Dendritic cell treated with granulocyte-macrophage colony-stimulating factor and Interleukin-4, amounts not matched to agents 40 ng/mL and 50 ng/mL, for 4 days (primary cell): ENCODE results near the gene AGXT.

Source experiments
- H3K27ac Mint-ChIP-seq: one replicate; pipeline ENCODE4 v1.8.0; 2022; ENCODE audit warnings: mild to moderate bottlenecking, mixed read lengths
- H3K27me3 Mint-ChIP-seq: one replicate; pipeline ENCODE4 v1.8.0; 2022; ENCODE audit warnings: mild to moderate bottlenecking, mixed read lengths
- H3K36me3 Mint-ChIP-seq: one replicate; pipeline ENCODE4 v1.8.0; 2022; ENCODE audit warnings: low read depth, mixed read lengths
- H3K4me1 Mint-ChIP-seq: one replicate; pipeline ENCODE4 v1.8.0; 2022; ENCODE audit warnings: low read depth, mixed read lengths
- H3K4me3 Mint-ChIP-seq: one replicate; pipeline ENCODE4 v1.8.0; 2022; ENCODE audit warnings: mild to moderate bottlenecking, moderate library complexity, mixed read lengths
- H3K9me3 Mint-ChIP-seq: one replicate; pipeline ENCODE4 v1.8.0; 2022; ENCODE audit warnings: mixed read lengths
- intact Hi-C: fragments of 100-400 bp; cut with micrococcal nuclease; formaldehyde crosslinking; loops from one replicate; pipeline ENCODE4 v1.15.0; 2022

Gene AGXT

DNA sequence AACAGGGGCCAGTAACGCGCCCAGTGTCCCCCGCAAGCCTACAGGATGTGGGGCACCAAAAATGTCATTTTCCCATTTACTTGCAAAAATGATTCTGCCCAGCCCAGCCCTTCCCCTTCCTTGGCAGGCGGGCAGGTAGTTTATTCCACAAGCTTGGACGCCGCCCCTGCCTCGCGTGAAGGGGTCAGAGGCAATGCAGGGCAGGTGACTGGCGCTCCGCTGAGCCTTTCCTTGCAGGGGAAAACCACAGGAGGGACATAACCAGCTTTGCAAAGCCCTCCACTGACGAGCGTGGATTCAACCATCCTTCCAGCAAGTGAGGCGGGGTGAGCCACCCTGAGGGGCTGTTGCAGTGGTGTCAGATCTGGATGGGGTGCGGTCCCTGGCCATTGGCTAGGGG, 22.1 kb downstream of the AGXT start:
- Mint-ChIP-seq H3K4me1 (peaks cover 13% of the 10 kb centered on the region), H3K36me3 (no peaks in the 10 kb centered on the region), H3K27me3 (peaks cover 3% of the 10 kb centered on the region), H3K9me3 (peaks cover 4% of the 10 kb centered on the region), H3K4me3 (no peak overlapping the region), H3K27ac (no peak overlapping the region)
- intact Hi-C loops, result no loop called here

DNA sequence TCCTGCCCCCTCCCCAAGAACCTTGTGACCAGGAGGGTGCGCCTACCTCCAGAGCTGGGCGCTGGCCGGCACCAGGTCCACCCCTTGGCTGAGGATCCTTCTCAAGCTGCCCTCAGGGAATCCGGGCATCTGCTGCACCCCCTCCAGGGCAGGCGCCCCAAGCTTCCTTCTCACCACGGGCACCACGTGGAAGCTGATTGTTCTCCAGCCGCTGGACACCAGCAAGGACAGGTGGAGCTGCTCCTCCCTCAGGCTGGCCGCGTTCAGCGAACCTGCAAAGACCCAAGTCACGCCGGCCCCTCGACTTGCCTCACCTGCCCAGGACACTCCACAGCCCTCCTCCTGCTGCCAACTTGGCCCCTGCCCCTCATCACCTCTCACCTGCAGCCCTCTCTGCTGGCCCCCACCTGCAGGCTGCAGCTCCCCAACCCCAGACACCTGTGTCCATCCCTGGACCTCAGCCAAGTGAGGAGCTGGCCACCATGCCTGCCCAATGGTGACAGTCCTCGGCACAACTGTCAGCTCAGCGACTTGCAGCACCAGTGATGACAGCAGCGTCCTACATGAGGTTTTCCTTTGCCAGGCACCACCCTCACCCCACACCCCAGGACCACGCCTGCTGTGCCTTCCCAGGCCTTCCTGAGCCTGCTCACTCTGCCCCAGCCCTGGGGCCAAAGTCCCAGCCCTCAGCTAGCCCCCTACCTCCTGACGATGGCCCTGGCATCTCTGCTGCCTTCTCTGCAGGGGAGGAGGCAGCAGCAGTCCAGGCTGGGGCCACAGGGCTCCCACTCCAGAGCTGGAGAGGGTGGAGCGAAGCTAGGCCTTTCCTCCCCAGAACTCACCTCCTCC, 23.1 kb downstream of the AGXT start:
- Mint-ChIP-seq H3K36me3 (no peaks in the 10 kb centered on the region), H3K27me3 (peaks cover 3% of the 10 kb centered on the region), H3K4me1 (peaks cover 5% of the 10 kb centered on the region), H3K9me3 (no peaks in the 10 kb centered on the region), H3K4me3 (no peak overlapping the region), H3K27ac (no peak overlapping the region)
- intact Hi-C loops, result no loop called here

DNA sequence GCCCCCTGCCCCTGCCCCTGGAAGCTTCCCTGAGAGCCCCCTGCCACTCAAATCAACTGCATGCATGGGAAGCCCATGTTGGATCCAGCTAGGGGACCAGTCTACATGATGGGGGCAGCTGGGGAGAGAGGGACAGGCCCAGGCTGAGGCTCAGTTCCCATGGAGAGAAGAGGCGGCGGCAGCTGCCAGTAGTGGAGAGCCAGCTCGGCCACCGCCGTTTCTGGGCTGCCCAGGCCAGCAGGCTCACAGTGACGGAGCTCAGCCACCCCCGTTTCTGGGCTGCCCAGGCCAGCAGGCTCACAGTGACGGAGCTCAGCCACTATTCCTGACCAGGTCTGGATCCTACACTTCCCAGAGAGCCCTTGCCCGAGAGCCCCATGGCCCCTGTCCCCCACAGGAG, 23.7 kb downstream of the AGXT start:
- H3K27me3 Mint-ChIP-seq, result peaks cover 3% of the 10 kb centered on the region

DNA sequence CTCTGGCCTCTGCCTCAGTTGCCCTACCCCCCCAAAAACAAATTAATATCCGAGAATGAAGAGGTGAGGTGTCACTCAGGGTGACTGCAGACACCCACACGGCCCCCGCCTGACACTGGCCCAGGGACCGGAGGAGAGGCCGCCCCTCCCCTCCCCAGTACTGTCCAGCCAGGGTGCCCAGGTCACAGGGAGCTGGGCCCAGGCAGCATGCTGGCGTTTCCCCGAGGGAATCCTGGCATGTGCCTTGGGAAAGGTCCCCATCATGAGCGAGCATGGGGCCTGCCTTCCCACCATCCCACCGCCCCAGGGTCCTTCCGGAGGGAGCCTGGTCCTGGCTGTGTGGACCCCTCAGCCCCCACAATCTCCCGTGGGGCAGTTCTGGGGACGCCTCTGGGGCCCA, 24.3 kb downstream of the AGXT start:
- H3K9me3 Mint-ChIP-seq, result no peaks in the 10 kb centered on the region
- intact Hi-C loops, result no loop called here
- H3K4me3 Mint-ChIP-seq, result no peak overlapping the region
- H3K27me3 Mint-ChIP-seq, result peaks cover 4% of the 10 kb centered on the region
- H3K27ac Mint-ChIP-seq, result no peak overlapping the region
- peaks cover 5% of the 10 kb centered on the region for H3K4me1 Mint-ChIP-seq
- H3K36me3 Mint-ChIP-seq, result no peaks in the 10 kb centered on the region

More for the DNA sequence above, 23.7 kb downstream of the AGXT start:
- no peak overlapping the region for H3K4me3 Mint-ChIP-seq
- H3K36me3 Mint-ChIP-seq, result no peaks in the 10 kb centered on the region
- H3K27ac Mint-ChIP-seq, result no peak overlapping the region
- intact Hi-C loops, result no loop called here
- H3K4me1 Mint-ChIP-seq, result peaks cover 5% of the 10 kb centered on the region
- no peaks in the 10 kb centered on the region for H3K9me3 Mint-ChIP-seq

DNA sequence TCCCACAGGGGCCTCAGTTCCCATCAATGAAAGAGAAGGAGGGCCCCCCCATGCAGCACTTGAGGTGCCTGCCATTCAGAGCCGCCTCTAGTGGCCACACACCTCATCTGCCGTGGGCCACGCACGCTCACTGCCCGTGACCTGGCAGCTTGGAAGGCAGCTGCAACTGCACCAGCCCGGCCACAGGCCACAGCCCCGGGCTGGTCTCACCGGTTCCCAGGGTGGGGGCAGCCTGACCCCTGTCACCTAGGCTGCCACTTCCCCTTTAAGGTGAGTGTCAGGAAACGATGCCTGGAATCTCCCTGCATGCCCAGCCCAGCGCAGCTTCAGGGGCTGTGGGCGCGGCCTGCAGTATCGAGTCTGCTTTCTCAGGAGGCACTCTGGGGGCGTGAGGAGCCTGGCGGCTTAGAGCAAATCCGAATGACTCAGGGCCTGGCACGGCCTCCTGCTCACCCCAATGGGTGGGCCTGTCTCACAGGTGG, 24.8 kb downstream of the AGXT start:
- Mint-ChIP-seq H3K27ac (no peak overlapping the region), H3K4me1 (peaks cover 5% of the 10 kb centered on the region), H3K36me3 (no peaks in the 10 kb centered on the region), H3K9me3 (no peaks in the 10 kb centered on the region), H3K4me3 (no peak overlapping the region), H3K27me3 (peaks cover 5% of the 10 kb centered on the region)
- intact Hi-C loops, result no loop called here

DNA sequence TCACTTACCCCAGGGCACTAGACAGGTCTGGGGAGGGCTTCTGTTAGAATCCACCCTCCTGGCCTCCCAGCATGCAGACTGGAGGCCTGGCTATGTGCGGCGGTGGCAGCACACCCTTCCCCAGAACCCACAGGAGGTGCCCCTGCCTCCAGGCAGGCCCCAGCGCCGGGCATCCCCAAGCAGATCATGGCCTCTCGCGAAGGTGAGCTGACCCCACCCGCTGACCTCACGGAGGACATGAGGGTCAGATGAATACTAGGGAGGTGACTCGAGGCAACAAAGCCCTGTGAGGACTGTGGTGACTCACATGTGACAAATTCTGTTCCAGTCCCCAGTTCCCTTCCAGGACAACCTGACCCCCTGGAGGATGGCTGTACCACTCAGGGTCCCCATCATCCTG, 25.4 kb downstream of the AGXT start:
- Mint-ChIP-seq H3K9me3 (no peaks in the 10 kb centered on the region), H3K4me1 (peaks cover 5% of the 10 kb centered on the region), H3K4me3 (no peak overlapping the region), H3K27ac (no peak overlapping the region), H3K27me3 (peaks cover 5% of the 10 kb centered on the region), H3K36me3 (no peaks in the 10 kb centered on the region)
- intact Hi-C loops, result no loop called here

DNA sequence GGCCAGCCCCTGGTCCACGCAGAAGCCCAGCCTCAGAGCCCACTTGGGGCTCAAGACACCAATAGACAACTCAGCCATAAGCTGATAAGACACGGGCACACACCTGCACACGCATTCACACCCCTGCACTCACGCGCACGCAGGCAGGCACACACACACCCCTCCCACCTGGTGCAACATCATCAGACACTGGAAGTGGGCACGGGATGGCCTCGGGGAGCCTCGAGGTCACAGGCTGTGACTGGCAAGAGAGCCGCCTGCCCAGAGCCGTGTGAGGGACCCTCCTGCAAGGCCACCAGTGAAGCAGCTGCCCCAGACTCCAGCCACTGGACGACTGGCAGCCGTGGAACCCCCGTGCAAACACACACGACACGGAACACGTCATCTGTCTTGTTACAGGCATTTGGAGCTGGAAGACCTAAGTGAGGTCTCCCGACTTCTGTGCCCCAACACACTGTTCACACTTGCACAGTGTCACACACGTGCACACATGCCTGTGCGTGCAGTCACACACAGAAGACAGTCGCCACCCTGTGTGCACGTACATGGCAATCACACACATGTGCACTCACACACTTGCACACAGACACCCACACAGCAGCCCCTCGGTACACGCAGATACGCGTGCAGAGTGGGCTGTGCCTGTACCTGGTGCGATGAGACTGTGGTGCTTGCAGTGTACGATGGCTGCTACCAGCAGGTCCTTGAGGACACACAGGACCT, 26.4 kb downstream of the AGXT start:
- no peak overlapping the region for H3K27ac Mint-ChIP-seq
- intact Hi-C loops, result no loop called here
- H3K4me3 Mint-ChIP-seq, result no peak overlapping the region
- peaks cover 5% of the 10 kb centered on the region for H3K4me1 Mint-ChIP-seq
- H3K9me3 Mint-ChIP-seq, result no peaks in the 10 kb centered on the region
- H3K27me3 Mint-ChIP-seq, result peaks cover 5% of the 10 kb centered on the region
- H3K36me3 Mint-ChIP-seq, result no peaks in the 10 kb centered on the region

DNA sequence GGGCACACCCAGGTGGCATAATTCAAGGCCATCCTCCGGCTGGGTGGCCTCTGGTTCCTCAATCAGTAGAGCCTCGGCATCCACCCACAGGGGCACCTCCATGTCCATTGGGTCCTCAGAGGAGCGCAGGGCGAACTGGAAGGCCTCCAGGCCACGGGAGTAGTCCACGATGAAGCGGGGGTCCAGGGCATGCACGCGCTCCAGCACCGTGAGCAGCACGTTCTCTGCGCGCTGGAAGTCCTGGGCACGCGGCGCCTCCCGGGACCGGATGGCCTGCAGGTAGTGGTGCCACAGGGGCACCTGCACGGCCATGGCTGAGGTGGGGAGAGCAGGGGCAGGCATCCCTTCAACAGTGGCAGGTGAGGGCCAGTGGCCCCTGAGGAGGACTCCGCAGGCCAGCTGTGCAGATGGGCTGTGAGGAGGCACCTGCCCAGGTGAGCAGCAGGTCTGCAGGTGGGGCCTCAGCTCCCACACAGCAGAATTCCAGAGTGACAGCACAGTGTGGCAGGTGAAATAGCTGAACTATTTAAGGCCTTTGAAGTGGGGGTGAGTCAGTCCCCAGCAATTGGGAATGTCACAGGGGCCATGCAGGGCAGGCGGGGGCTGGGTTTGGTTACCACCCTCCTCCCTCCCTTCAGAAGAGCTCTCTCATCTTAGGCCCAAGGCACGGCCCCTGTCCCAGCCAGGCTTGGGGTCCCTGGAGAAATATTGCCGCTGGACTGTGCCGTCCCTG, 27.2 kb downstream of the AGXT start, which contains the start of gene MAB21L4:
Gene MAB21L4, minus strand, starts transcription at position 501 of the 733 bp plus-strand sequence. Its CDS starts 159 bp downstream, at position 342.
- intact Hi-C loops, result no loop called here
- H3K9me3 Mint-ChIP-seq, result no peaks in the 10 kb centered on the region
- no peak within 1 kb of the TSS for H3K27ac Mint-ChIP-seq
- H3K4me1 Mint-ChIP-seq, result peaks cover 5% of the 10 kb centered on the region
- H3K4me3 Mint-ChIP-seq, result no peak within 1 kb of the TSS
- peaks cover 5% of the 10 kb centered on the region for H3K27me3 Mint-ChIP-seq
- no peaks in the 10 kb centered on the region for H3K36me3 Mint-ChIP-seq

DNA sequence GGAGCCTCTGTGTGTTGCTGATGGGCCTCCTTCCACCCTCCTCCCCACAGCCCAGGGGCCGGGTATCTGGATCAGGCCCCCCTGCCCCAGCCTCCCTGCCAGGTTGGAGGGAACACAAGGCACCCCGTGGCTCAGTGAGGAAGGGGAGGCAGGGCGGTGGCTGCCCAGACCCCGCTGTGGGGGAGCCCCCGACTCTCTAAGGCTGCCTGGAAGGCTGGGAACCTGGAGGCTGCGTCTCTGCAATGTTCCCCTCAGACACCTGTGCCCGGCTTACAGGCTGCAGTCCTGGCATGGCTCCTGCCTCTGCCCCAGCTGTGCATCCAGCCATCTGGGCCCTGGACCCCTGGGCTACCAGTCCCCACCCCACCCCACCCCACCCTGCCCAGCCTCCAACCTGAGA, 27.8 kb downstream of the AGXT start:
- intact Hi-C loops, result no loop called here
- Mint-ChIP-seq H3K27ac (no peak overlapping the region), H3K4me3 (no peak overlapping the region), H3K27me3 (peaks cover 4% of the 10 kb centered on the region), H3K9me3 (no peaks in the 10 kb centered on the region), H3K4me1 (peaks cover 5% of the 10 kb centered on the region), H3K36me3 (no peaks in the 10 kb centered on the region)

DNA sequence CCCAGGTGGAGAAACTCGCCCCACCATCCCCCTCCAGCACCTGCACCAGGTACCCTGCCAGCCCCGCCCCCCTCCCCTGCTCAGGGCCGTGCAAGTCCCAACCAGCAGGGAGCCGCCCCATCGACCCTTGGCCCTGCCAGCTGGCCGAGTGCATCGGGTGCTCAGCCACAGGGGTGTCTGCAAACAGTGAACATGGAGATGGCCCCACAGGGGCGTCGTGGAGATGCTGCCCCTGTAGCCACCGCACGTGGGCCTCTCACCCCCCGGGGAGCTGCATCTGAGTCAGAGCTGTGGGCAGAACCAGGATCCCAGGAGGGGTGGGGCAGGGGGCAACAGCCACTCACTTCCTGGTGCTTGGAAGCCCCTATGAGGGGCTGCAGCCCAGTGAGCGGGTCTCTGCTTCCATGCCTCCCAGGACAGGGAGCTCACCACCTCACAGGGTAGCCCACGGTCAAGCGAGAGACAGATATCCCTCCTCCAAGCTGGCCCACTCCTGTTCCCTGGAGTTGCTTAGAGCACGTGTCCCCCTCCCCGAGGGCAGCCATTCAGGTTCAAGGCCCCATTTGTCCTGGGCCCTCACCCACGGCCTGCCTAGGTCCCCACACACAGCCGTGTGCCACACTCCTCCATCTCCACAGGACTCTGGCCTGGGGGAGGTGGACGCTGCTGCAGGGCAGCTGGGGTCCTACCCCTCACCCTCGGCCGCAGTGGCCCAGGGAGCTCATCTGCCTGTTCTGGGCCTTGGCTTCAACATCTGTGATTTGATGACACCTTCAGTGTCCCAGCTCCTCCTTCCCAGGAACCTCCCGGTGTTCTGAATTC, 28.5 kb downstream of the AGXT start:
- no peak overlapping the region for H3K4me3 Mint-ChIP-seq
- H3K4me1 Mint-ChIP-seq, result peaks cover 5% of the 10 kb centered on the region
- H3K27ac Mint-ChIP-seq, result no peak overlapping the region
- H3K36me3 Mint-ChIP-seq, result no peaks in the 10 kb centered on the region
- intact Hi-C loops, result no loop called here
- H3K27me3 Mint-ChIP-seq, result peaks cover 2% of the 10 kb centered on the region
- H3K9me3 Mint-ChIP-seq, result no peaks in the 10 kb centered on the region

DNA sequence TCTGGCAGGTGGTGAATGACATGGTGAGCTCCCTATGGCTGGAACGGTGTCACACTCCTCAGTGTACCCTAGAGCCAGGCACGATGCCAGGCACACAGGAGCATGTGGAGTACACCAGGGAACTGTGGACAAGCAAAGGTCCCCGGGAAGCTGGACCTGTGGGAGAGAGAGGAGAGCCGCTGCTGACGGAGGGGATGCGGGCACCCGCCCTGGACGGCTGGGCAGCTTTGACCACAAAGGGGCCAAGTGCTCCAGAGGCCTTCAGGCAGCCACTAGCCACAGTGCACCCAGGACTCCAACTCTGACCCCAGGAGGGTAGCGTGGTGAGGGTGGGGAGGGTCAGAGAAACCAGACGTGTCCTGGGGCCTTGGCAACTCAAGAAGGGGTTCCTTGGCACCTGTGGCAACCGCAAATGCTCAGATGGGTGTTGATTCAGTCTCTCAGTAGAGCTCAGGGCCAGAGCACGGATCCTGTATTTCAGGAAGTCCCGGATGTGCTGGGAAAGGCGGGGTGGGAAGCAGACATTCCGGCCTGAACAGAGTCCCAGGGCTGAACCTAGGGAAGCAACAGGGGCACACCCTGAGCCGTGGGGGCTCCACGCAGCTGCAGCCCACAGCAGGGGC, 29.6 kb downstream of the AGXT start:
- Mint-ChIP-seq H3K27ac (no peak overlapping the region), H3K36me3 (no peaks in the 10 kb centered on the region), H3K4me1 (peaks cover 5% of the 10 kb centered on the region), H3K27me3 (peaks cover 2% of the 10 kb centered on the region), H3K9me3 (no peaks in the 10 kb centered on the region), H3K4me3 (no peak overlapping the region)
- intact Hi-C loops, result no loop called here

DNA sequence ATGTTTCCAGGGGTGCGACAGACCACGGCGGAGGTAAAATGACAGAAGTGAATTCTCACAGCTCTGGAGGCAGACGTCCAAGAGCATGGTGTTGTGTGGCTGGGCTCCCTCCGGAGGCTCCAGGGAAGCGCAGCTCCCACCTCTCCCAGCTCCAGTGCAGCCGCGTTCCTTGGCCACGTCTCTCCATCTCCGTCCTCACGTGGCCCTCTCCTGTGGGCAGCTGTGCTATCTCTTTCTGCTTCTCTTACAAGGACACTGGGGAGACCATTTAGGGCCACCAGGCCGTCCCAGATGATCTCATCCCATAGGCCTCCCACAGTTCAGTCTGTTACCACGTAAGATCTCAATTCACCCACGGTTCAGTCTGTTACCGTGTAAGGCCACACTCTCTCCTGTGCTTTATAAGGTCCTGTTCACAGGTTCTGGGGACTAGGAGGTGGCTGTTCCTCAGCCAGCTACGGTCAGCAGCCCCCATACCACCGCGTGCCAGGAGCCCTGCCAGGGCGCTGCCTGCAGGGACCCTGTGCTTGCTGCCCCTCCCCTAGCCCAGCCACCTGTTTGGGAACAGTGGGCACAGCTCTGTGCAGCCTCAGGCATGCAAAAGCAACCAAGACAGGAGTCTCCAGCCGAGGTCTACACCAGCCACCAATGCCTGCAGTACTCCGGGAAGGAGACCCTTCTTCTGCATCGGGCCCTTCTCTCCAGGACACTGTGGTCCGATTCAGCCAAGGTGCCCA, 30.3 kb downstream of the AGXT start:
- Mint-ChIP-seq H3K36me3 (no peaks in the 10 kb centered on the region), H3K27me3 (peaks cover 2% of the 10 kb centered on the region), H3K4me3 (no peak overlapping the region), H3K9me3 (no peaks in the 10 kb centered on the region), H3K27ac (no peak overlapping the region), H3K4me1 (no peaks in the 10 kb centered on the region)
- intact Hi-C loops, result no loop called here
